Common myeloid progenitor, CD34-positive (primary cell): Measurements from ENCODE around the gene EFCAB8.
A peak's percentile ranks its signal among the peaks of the same experiment; 100 is the strongest.
"Not testable (repeated sequence)": the region's sequence is repeated elsewhere in the genome, so short reads cannot be mapped to it uniquely, and the experiment has no call there.

Source experiments
- CTCF ChIA-PET: fragments of 350-600 bp; sonication (Branson Sonifier 250); formaldehyde crosslinking; loops from one replicate; lab custom pipeline; 2021; ENCODE audit warnings: antibody characterized with exemption; lab: Charles Lee
- POLR2A ChIA-PET: fragments of 350-600 bp; sonication (Branson Sonifier 250); formaldehyde crosslinking; loops from one replicate; lab custom pipeline; 2021; ENCODE audit warnings: antibody characterized with exemption; lab: Charles Lee
- DNase-seq, 3 donors: peaks; one replicate each; pipeline versions ENCODE4 v3.0.0 to v3.0.0-alpha.2; 2013
- H3K27ac ChIP-seq, 2 experiments: 1 replicate in 1 of 2; 2 replicates in 1 of 2; pipeline ENCODE4 v1.7.0; 2013; ENCODE audit warnings: inconsistent platforms in 2 of 2, low read length in 2 of 2, mild to moderate bottlenecking in 2 of 2, low read depth in 1 of 2, moderate library complexity in 1 of 2; ENCODE audit not compliant: severe bottlenecking in 2 of 2, insufficient read depth in 1 of 2, poor library complexity in 1 of 2
- H3K27me3 ChIP-seq, 5 experiments: replicated peaks in 2 of 5; 1 replicate in 3 of 5; 2 replicates in 2 of 5; pipeline versions ENCODE4 v1.6.1 to v1.7.0; 2013; ENCODE audit warnings: low read length in 4 of 5, mild to moderate bottlenecking in 2 of 5, moderate library complexity in 2 of 5, inconsistent platforms in 1 of 5; ENCODE audit not compliant: insufficient read depth in 5 of 5, control insufficient read depth in 4 of 5
- H3K36me3 ChIP-seq, 4 experiments: 1 replicate in 2 of 4; 2 replicates in 2 of 4; pipeline versions ENCODE4 v1.6.1 to v1.7.0; 2013; ENCODE audit warnings: low read length in 3 of 4, control low read depth in 1 of 4, mild to moderate bottlenecking in 1 of 4; ENCODE audit not compliant: control insufficient read depth in 4 of 4, insufficient read depth in 4 of 4
- H3K4me1 ChIP-seq, 4 experiments: 1 replicate in 3 of 4; 2 replicates in 1 of 4; pipeline versions ENCODE4 v1.6.1 to v1.7.1; 2013; ENCODE audit warnings: low read length in 3 of 4, mild to moderate bottlenecking in 3 of 4, control low read depth in 1 of 4, inconsistent platforms in 1 of 4, moderate library complexity in 1 of 4; ENCODE audit not compliant: control insufficient read depth in 4 of 4, insufficient read depth in 4 of 4; ENCODE audit errors: control extremely low read depth in 1 of 4
- H3K4me3 ChIP-seq, 7 experiments: 1 replicate in 4 of 7; 2 replicates in 3 of 7; pipeline versions ENCODE4 v1.5.1 to v1.7.0; 2013; ENCODE audit warnings: mild to moderate bottlenecking in 7 of 7, low read length in 6 of 7, moderate library complexity in 6 of 7, inconsistent platforms in 2 of 7, low read depth in 2 of 7, control low read depth in 1 of 7; ENCODE audit not compliant: insufficient read depth in 4 of 7, control insufficient read depth in 1 of 7; ENCODE audit errors: extremely low read depth in 1 of 7
- H3K9me3 ChIP-seq, 5 experiments: 1 replicate in 4 of 5; 2 replicates in 1 of 5; pipeline versions ENCODE4 v1.6.1 to v1.7.1; 2013; ENCODE audit warnings: low read length in 4 of 5, mild to moderate bottlenecking in 2 of 5, inconsistent platforms in 1 of 5, low read depth in 1 of 5, moderate library complexity in 1 of 5; ENCODE audit not compliant: control insufficient read depth in 4 of 5, insufficient read depth in 2 of 5; ENCODE audit errors: control extremely low read depth in 1 of 5
- WGBS: methylation state at CpG from one replicate; pipeline ENCODE4 v1.1.5; 2013; ENCODE audit not compliant: insufficient coverage; 5-methylcytosine and 5-hydroxymethylcytosine counted together

The EFCAB8 gene

DNA sequence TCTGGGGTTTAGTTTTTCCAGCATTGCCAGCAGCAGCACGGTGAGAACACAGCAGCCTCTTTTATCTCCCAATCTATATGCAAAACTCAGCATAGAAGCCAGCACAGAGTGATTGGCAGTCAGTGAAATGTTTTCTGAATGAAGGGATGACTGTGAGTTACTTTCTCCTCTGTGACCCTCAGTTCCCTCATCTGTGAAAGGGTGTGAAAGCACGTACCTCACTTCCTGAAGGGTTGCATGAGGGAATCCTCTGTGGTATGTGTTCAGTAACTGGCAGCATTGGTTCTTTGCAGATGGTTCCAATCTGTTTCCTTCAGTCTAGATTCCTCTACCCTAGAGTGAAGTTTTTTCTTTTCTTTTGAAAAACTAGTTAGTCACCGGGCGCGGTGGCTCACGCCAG is 40.0 kb downstream of the EFCAB8 start:
- no peaks in the 10 kb centered on the region for H3K9me3 ChIP-seq
- no peak overlapping the region for H3K4me3 ChIP-seq
- ChIA-PET POLR2A (no interaction called here), CTCF (no interaction called here)
- H3K36me3 ChIP-seq: no peaks in the 10 kb centered on the region
- H3K4me1 ChIP-seq: peaks cover 0 to 17% (median 13%) of the 10 kb centered on the region in 4 experiments
- peak in 2 of 3 donors; percentile 60 to 66 for DNase-seq
- H3K27ac ChIP-seq: no peak overlapping the region
- WGBS: 0% methylated on average over 1 of the region's 6 CpGs
- no peaks in the 10 kb centered on the region for H3K27me3 ChIP-seq

DNA sequence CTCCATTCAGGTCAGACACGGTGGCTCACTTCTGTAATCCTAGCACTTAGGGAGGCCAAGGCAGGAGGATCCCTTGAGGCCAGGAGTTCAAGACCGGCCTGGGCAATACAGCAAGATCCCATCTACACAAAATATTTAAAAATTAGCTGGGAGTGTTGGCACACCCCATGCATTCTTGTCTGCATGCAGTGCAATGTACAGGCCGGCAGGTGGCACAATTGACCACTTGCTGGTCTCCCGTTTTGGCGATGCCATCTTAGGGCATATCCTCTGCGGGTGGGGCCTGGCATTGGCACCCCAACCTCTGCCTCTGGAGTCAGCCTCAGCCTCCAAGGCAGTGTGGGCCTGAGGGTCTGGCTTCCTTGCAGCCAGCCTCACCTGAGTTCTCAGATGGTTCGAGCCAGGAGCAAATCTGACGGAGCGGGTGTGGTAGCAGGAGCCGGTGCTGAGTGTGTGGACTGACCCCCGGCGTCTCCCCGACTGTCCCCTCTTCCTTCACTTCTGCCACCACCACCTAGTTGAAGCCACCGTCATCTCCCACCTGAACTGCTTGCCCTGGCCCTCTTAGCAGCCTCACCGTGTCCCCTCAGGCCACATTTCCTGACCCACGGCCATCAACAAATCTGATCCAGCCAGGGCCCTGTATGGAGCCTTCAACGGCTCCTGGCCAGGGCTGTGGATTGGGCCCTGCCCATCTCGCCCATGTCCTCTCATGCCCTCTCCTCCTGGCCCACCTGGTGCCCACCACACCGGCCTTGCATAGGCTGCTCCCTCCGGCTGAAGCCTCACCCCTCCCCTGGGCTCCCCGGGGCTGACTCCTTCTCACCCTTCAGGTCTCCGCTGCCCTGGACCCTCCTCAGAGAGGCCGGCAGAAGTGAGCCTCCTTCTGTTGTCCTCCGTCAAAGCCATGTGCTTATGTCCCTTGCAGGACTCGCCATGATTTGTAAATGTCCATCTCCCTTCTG is 44.0 kb downstream of the EFCAB8 start:
- Histone ChIP-seq H3K9me3 (no peaks in the 10 kb centered on the region), H3K4me1 (peaks cover 0 to 7% (median 1%) of the 10 kb centered on the region in 4 experiments), H3K4me3 (no peak overlapping the region), H3K36me3 (no peaks in the 10 kb centered on the region), H3K27me3 (no peaks in the 10 kb centered on the region), H3K27ac (no peak overlapping the region)
- 68% methylated on average over 22 of the region's 25 CpGs for WGBS
- DNase-seq: peak; percentile 47 to 70 (median 68)
- POLR2A ChIA-PET: interaction anchor here (0.7 kb wide), 1 partner anchor 193 kb away, joined by 3 read pairs; no protein-coding TSS in a partner anchor
- CTCF ChIA-PET: interaction anchor here (0.7 to 3.3 kb wide), 22 partner anchors 9 to 400 kb away, joined by 3 to 36 read pairs (median 5); no protein-coding TSS in a partner anchor

DNA sequence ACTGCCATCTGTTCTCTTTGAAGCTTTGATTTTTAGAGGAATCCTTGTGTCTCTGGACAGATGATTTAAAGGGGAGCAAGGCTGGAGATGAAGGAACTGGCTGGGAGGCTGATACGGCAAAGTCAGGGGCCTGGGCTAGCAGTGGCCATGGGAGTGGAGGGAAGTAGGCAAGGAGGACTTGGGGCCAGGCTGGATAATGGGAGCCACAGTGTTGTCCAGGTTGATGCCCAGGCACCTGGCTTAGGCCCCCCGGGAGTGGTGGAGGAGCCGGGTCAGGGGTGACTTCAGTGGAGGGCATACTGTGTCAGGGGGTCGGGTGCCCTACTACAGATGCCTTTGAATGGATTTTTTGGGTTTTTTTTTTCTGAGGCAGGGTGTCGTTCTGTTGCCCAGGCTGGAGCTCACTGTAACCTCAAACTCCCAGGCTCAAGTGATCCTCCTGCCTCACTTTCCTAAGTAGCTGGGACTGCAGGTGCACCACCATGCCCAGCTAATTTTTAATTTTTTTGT is 45.0 kb downstream of the EFCAB8 start:
- DNase-seq: no peak
- WGBS: 100% methylated on average over 3 of the region's 5 CpGs
- Histone ChIP-seq H3K36me3 (no peaks in the 10 kb centered on the region), H3K27me3 (no peaks in the 10 kb centered on the region), H3K27ac (no peak overlapping the region), H3K4me1 (peaks cover 0 to 6% (median 1%) of the 10 kb centered on the region in 4 experiments), H3K4me3 (no peak overlapping the region), H3K9me3 (no peaks in the 10 kb centered on the region)
- ChIA-PET POLR2A (no interaction called here), CTCF (interaction anchor here (0.7 to 2.0 kb wide), 7 partner anchors 18 to 308 kb away, joined by 3 to 11 read pairs (median 3); partner anchors contain the start of gene SUN5)

DNA sequence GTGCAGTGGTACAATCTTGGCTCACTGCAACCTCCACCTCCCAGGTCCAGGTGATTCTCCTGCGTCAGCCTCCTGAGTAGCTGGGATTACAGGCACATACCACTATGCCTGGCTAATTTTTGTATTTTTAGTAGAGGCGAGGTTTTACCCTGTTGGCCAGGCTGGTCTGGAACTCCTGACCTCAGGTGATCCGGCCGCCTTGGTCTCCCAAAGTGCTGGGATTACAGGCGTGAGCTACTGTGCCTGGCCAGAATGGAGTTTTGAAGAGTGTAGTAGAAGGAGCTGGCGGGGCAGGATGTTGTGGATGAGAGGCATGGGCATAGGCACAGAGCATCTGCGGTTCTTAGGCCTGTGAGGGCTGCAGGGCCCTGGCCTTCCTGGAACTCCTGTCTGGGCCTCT is 46.0 kb downstream of the EFCAB8 start:
- not testable (repeated sequence) for H3K4me3 ChIP-seq, H3K27me3 ChIP-seq, H3K9me3 ChIP-seq, H3K4me1 ChIP-seq, H3K27ac ChIP-seq, H3K36me3 ChIP-seq, DNase-seq
- 96% methylated on average over 7 of the region's 7 CpGs for WGBS
- POLR2A ChIA-PET: interaction anchor here (0.6 kb wide), 2 partner anchors 32 to 202 kb away, joined by 3 read pairs; no protein-coding TSS in a partner anchor
- CTCF ChIA-PET: interaction anchor here (0.6 to 2.0 kb wide), 5 partner anchors 17 to 190 kb away, joined by 3 to 11 read pairs (median 3); partner anchors contain the start of gene SUN5

DNA sequence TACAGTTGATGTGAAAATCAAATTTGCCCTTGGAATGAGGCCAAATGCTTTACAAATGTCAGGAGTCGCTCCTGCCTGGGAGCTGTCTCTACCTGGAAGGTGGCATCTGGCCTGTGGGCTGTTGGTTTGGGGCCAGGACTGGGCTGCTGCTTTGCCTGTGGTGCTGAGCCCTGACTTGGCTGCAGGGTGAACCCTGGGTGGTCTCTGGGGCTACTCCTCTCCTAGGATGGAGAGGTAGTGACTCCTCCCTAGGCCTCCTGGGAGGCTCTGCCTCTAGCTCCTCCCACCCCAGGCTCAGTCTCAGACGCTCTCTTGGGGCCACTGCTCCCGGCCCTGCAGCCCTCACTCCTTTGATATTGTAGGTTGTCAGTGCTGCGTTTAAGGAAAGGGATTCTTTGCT is 47.5 kb downstream of the EFCAB8 start:
- POLR2A ChIA-PET: no interaction called here

DNA sequence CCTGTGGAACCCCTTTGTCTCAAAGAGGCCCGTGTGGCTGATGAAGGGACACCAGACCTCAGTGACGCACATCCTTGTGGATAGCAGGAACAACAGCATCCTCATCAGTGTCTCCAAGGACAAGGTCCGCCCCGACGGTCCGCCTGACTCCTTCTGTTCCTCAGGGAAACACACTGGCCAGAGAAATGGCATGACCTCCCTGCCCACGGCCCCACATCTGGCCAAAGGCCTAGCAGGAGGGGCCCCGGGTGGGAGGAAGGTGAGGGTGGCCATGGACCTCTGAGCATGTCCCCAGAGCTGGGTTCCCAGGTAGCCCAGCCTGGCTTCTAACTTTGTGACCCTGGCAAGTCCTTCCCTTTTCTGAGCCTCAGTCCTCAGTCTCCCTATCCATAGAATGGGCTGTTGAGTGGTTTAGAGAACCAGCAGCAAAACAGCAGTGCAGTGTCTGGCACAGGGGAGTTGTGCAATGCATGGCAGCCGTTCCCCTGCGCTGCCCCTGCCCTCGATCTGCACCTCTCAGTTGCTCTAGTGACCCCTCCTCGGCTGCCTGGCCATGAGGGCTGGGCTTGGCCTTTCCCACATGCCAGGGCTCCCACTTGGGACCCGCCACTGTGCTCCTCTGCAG is 48.3 kb downstream of the EFCAB8 start:
- ChIA-PET CTCF (interaction anchor here (1.5 kb wide), 1 partner anchor 189 kb away, joined by 6 read pairs; no protein-coding TSS in a partner anchor), POLR2A (no interaction called here)
- Histone ChIP-seq H3K27ac (no peak overlapping the region), H3K36me3 (no peaks in the 10 kb centered on the region), H3K4me3 (no peak overlapping the region), H3K27me3 (no peaks in the 10 kb centered on the region), H3K4me1 (peaks cover 0 to 9% (median 0%) of the 10 kb centered on the region in 4 experiments), H3K9me3 (no peaks in the 10 kb centered on the region)
- no peak for DNase-seq
- 98% methylated on average over 13 of the region's 13 CpGs for WGBS

More for the DNA sequence above, 47.5 kb downstream of the EFCAB8 start:
- DNase-seq: no peak
- no peaks in the 10 kb centered on the region for H3K9me3 ChIP-seq
- no peak overlapping the region for H3K27ac ChIP-seq
- CTCF ChIA-PET: interaction anchor here (1.5 kb wide), 1 partner anchor 189 kb away, joined by 6 read pairs; no protein-coding TSS in a partner anchor
- WGBS: 0% methylated on average over 1 of the region's 4 CpGs
- peaks cover 0 to 9% (median 1%) of the 10 kb centered on the region in 4 experiments for H3K4me1 ChIP-seq
- H3K36me3 ChIP-seq: no peaks in the 10 kb centered on the region
- H3K4me3 ChIP-seq: no peak overlapping the region
- H3K27me3 ChIP-seq: no peaks in the 10 kb centered on the region
